Measurements from ENCODE around the gene GAL3ST1.

DNA sequence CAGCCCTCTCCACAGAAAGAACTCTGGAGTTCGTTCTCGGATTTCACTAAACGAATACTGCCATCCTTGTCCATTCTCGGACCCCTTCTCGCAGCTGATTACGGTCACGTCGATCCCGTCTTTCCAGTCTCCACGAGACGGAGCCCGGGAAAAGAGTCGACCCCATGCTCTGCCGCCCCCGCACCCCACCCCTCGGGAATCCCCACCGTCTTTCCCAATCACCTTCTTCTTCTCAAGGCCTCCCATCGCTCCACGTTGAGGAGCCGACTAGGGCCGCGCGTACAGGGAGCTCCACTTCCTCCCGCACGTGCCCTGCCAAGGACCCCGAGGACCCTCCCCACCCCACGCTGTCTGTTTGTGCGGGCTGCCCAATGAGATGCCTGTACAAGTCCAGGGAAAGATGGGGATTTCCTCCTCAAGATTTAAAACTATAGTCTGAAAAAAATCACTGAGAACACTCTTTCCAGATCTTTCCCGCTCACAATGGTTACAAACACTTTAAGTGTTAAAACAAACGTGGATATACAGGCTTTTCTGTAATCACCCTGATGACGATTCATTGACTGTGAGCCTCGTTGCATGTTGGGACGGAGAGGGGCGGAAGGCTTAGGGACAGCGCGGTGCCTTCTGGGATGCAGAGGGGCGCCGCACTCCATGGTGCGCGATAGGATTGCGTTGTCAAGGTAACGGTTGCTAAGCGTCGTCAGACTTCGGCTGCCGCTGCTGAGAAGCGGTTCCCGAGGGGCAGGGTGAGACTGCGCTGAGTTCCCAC lies 17.3 kb upstream of the GAL3ST1 start, which contains the start of gene PES1:
- TF ChIP-seq, protein P1, sequence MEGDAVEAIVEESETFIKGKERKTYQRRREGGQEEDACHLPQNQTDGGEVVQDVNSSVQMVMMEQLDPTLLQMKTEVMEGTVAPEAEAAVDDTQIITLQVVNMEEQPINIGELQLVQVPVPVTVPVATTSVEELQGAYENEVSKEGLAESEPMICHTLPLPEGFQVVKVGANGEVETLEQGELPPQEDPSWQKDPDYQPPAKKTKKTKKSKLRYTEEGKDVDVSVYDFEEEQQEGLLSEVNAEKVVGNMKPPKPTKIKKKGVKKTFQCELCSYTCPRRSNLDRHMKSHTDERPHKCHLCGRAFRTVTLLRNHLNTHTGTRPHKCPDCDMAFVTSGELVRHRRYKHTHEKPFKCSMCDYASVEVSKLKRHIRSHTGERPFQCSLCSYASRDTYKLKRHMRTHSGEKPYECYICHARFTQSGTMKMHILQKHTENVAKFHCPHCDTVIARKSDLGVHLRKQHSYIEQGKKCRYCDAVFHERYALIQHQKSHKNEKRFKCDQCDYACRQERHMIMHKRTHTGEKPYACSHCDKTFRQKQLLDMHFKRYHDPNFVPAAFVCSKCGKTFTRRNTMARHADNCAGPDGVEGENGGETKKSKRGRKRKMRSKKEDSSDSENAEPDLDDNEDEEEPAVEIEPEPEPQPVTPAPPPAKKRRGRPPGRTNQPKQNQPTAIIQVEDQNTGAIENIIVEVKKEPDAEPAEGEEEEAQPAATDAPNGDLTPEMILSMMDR (IDR thresholded peaks at IDR 0.05): no peak
- TF ChIP-seq EZH2 (IDR thresholded peaks at IDR 0.05; ENCODE audit: borderline replicate concordance, insufficient read depth, low read depth, low read length, poor library complexity, severe bottlenecking): no peak

Measured in B cell (primary cell).